GM19467 (cell line): ENCODE measurements around the gene ADAM15.

ENCODE experiments used
- ATAC-seq: cut with Tn5 transposase; IDR thresholded peaks from one replicate; pipeline ENCODE4 v1.9.1; 2021; ENCODE audit warnings: mild to moderate bottlenecking, moderate library complexity; ENCODE audit not compliant: unreplicated experiment

ADAM15 gene, protein sequence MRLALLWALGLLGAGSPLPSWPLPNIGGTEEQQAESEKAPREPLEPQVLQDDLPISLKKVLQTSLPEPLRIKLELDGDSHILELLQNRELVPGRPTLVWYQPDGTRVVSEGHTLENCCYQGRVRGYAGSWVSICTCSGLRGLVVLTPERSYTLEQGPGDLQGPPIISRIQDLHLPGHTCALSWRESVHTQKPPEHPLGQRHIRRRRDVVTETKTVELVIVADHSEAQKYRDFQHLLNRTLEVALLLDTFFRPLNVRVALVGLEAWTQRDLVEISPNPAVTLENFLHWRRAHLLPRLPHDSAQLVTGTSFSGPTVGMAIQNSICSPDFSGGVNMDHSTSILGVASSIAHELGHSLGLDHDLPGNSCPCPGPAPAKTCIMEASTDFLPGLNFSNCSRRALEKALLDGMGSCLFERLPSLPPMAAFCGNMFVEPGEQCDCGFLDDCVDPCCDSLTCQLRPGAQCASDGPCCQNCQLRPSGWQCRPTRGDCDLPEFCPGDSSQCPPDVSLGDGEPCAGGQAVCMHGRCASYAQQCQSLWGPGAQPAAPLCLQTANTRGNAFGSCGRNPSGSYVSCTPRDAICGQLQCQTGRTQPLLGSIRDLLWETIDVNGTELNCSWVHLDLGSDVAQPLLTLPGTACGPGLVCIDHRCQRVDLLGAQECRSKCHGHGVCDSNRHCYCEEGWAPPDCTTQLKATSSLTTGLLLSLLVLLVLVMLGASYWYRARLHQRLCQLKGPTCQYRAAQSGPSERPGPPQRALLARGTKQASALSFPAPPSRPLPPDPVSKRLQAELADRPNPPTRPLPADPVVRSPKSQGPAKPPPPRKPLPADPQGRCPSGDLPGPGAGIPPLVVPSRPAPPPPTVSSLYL

DNA sequence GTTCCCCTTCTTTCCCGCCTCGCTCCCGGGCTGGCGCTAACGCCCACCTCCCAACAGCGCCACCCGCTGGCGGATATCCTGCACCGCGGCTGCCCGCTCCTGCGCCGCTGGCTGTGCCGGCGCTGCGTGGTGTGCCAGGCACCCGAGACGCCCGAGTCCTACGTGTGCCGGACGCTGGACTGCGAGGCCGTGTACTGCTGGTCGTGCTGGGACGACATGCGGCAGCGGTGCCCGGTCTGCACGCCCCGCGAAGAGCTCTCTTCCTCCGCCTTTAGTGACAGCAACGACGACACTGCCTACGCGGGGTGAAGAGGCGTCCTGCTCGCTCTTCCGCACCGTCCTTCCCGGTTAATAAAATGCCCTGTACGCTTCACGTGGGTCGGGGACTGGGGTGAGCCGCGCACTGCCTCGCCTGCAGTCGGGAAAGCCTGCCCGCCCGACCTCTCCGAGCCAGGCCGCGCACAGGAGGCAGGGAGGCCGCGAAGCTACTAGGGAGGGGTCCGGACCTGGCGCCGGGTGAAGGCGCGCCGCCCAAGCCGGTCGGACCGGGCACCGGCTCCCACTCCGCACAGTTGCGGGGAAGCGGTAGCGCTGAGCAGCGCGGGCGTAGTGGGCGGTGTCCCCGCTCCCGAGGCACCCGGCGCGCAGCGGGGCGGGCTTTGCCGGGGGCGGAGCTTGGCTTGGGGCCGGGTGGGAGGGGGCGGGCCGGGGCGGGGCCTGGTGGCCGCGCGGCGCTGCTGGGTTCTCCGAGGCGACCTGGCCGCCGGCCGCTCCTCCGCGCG lies at the start of gene ADAM15:
TSS of gene ADAM15 (plus strand) at position 757 of the 782 bp plus-strand sequence. CDS start 71 bp downstream, outside the sequence.
- peak; percentile 46 for ATAC-seq

DNA sequence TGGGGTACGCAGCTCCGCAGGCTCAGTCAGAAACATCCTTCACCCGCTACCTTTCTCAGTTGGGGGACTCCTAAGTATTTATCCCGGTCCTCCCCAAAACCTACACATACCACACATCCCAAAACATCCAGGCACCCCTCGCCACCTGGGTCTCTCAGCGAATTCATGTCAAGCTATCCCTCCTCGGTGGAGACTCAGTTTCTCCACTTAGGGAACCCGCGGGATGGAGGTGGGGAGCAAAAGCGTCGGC lies 49.8 kb upstream of the ADAM15 start:
- peak; percentile 5 for ATAC-seq

DNA sequence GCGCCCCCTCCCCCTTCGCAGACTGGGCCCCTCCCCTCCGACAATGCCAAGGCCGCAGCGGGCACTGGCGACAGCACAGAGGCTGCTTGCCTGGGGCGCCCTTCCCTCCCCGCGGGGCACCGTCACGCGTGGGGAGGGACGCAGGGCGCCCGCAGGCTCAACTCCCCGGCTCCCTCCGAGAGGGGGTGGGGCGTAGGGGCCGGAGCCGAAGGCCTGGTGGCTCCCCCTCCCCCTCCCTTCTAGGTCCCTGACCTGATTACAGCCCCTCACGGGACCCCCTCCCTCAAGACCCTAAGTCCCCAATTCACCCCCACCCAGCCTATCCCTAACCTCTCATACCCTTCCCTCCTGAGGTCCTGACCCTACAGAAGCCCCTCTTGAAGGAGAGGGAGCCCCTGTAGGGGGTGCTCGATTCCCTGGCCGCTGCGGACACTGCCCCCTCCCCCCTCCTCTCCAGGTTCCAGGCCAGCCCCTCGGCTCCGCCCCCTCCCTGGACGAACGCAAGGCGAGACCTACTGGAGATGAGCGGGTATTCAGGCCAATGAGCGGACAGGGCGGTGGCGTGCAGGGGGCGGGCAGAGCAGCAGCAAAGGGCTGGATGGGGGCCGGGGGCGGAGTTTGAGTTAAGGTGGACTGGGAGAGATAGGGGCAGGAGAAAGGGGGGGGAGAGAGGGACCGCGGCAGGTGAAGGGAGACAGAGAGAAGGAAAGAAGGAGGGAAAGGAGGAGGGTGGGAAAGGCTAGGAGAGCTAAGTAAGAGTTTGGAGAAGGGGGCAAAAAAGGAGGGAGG lies 49.2 kb upstream of the ADAM15 start:
- ATAC-seq = peak; percentile 49

DNA sequence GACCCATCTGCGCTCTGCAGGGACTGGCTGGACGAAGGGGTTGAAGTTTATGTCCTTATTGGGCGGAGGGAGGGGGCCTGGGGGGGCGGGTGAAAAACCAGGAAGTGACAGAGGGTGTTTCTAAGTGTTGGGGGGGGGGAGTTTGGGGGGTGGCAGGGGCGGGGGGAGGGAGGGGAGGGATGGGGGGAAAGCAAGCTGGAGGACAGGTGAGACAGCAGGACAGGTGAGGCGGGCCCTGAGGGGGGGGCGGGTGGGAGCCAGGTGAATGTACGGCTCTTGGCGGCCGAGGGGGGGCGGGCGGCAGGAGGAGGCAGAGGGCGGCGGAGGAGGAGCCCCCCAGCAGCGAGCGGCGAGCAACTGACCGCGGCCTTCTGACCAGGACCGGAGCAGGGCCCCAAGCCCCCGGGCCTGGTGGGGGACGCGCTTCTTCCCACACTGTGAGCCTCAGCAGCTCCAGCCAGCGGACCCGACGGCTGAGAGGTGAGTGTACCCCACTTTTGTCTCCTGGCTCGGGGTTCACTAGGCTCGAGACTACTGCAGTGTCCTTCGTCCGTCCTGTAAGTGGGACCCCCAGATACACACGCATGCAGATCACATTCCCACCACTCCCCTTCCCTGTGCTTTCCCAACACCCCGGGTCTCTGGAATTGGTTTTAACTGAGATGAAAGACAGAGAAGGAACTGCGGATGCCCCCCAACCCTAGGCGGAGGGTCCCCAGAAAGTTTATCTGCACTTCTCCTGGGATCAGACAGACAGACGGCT lies 48.5 kb upstream of the ADAM15 start, which contains the start of gene ZBTB7B:
TSS of gene ZBTB7B (plus strand) at position 339 of the 763 bp plus-strand sequence. CDS start 11,859 bp downstream, outside the sequence.
- no peak for ATAC-seq

DNA sequence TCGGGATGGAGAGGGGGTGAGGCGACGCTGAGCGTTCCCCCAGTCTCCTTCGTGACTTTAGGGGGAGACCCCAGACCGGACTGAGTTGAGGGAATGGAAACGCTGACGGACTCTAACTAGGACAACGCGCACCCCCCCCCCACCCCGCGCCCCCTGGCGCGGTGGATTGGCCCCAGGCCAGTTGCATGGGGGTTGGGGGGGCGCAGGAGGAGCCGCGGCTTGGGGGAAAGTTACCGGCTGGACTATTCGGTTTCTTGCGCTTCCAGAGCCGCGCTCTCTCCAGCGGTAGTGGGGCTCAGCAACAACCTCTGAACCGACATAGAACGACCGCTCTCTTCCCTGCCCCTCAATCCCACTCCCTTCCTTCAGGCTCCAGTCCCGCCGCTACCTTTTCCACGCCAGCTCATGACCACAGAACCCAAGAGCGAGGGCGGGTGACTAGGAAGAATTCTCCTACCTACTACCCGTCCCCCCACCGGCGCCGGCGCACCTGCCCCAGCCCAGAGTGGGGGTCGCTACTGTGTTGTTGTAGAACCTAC lies 47.8 kb upstream of the ADAM15 start:
- ATAC-seq = no peak

DNA sequence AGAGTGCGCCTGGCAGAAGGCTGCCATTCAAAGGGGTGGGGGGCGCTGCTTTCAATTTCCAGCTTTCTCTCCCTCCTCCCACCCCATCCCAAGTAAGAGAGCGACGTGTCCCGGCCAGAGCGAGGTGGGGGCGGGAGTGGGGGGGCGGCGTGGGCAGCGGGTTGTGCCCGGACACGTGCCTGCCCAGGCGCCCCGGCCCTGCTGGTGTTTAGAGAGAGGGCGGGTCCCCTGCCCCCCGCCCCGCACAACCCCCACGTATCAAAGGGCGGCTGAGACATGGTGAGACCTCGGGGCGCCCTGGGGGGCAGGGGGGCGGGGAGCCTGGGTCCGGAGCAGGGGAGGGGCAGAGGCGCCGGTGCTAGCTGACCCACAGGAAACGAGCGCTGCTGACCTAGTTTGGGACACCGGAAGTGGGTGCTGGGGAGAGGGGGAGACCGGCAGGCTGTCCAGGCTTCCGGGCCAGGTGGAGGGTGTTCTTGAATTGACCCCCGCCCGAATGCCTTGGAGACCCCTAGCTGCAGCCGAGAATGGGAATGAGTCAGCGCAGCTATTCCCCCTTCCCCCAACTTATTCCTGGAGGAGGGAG lies 47.3 kb upstream of the ADAM15 start:
- no peak for ATAC-seq

DNA sequence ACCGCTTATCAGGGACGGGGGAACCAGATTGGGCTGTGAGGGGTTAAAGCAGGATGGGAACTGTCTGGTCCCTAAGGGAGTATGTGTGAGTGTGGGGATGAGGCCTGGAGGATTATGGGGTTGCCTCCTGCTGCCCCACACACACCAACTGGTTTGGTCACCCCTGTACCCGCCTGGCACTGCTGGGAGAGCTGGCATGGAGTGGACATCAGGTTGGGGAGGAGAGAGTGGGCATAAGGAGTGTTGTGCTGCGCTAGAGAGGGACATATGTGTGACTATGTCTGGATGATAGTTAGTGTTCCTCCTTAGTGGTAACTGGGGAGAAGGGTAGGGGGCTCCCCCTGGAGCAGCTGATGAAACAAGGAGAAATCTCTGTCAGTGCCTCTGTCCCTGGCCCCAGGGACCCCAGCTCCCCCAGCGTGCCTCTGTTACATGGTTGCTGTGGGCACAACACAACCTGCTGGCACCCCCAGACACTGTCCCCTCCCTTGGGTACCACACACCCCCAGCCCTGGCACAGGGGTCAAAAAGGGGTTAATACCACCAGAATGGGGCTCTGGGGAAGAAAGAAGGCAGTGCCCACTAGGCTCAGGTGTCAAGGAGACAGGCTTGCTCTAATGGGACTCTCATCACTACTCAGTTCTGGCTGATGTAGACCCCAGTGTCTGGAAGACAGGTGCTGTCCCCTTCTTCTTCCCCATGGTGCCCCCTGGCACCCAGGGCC lies 46.6 kb upstream of the ADAM15 start:
- ATAC-seq = no peak

DNA sequence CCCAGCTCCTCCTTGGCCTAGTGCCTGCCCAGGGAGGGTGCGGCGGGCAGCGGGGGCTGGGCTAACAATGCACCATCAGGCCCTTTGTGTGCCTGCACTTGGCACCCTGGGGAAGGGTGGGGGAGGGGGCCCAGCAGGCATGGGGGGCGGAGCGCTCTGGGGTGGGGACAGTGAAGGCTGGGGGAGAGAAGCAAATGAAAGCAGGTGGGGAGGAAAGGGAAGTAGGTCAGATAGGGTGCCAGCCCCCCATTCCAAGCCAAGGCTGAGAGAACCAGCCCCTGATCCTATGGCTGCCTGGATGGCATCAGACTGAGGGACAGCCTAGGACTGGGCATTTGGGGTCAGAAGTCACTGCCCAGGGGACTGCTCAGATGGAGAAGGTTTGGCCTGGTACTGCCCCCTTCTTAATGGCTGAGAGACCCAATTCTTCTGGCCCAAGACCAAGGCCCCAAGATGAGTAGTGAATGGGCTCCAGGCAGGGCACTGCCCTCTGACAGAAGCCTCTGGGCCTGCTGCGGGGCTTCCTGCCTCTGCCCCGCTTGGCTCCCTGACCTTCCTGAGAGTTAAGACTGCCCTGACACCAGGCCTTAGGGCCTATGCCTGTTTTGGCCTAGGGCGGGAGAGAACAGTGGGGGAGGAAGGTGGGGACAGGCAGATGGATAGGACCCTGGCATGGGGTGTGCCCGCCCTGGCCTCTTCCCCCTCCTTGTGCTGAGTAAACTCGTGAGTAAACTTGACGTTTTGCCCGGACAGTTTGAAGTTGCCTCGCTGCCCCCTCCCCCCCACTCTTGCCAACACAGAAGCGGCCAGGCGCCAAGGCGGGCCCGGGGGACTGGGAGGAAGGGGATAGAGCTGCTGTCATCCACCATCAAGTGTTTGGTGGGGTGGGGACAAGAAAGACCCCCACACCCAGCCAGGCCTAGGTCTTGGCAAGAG lies 45.8 kb upstream of the ADAM15 start:
- ATAC-seq = no peak

DNA sequence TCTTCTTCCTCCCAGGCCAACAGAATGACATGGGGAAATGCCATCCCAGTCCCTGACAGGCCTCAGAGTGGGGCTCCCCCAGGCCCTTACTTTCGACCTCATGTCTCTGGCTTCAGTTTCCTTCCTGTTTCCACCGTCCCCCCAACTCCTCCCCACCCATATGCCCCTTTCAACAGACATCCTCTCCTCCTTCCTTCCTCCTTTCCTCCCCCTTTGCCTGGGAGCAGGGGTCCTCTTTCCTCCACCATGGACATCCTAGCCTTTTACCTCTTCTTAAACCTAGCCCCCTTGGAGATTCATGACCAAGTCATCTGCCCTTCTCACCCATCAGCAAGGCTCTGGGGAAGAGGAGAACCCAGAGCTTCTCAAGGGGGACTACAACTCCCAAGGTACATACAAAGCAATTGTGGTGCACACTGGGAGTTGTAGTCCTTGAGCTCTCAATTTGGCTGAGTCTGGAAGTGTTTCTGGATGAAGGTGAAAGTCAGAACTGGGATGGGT lies 44.5 kb upstream of the ADAM15 start:
- no peak for ATAC-seq

DNA sequence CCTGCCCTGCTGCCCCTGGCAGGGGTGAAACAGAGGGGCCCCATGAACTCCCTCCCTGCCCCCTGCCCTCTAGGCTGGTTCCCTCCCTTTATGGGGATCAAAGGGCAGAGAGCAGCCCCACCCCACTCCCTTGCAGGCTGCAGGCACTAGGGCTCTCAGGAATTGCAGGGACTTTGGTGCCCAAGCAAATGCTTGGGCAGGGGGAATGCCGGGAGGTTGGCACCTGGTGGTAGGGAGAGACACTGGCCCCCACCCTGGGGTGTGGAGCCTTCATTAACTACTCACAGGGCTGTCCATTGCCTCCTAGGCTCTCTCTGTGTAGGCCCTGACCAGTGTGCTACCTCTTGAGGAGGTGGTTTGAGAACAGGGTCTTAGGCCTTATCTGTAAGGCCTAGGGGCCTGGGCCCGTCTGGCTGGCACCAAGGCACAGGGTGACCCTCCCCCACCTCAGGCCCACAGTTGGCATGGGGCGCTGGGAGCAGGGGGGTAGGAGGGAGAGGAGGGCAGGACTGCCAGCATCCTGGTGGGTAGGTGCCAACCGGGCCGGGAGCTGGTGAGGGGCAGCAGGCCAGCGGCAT lies 43.8 kb upstream of the ADAM15 start:
- no peak for ATAC-seq

DNA sequence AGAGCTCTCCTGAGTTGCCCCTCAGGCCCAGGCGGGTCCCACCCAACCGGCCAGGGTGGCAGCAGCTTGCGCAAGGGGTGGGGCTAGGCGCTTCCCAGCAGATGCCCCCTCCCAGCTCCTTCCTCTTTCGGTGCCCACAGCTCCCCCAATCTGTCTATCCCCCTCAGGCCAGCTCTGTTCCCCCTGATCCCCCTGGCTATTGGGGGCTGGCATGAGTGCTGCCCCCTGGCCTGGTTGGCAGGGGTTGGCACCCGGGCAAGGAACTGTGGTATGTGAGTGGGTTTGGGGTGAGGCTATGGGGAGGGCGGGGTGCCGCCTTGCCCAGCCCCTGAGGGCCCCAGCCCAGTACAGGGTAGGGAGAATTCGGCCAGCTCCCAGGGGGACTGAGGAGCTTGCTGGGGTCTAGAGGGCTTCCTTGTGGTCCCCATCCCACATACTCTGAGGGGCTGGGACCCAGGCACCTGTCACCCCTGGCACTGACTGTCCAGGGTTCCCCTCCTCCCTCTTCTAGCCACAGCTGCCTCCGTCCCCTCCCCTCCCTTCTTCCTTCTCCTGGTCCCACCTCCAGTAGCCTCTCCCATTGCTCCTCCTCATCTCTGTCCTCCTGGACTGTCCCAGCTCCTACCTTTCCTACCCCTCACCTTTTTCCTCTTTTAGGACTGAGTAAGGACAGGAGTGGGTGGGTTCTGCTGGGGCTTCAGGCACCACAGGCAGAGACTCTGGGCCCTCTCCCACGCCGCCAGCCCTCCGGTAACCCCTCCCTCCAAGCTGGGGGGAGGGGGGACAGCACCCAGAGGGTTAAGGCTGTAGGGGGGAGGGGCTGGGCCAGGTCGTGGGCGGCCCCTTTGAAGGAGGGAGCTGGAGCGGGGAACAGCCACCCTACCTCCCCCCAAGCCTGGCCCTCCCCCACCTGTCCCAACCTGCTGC lies 42.8 kb upstream of the ADAM15 start:
- no peak for ATAC-seq

DNA sequence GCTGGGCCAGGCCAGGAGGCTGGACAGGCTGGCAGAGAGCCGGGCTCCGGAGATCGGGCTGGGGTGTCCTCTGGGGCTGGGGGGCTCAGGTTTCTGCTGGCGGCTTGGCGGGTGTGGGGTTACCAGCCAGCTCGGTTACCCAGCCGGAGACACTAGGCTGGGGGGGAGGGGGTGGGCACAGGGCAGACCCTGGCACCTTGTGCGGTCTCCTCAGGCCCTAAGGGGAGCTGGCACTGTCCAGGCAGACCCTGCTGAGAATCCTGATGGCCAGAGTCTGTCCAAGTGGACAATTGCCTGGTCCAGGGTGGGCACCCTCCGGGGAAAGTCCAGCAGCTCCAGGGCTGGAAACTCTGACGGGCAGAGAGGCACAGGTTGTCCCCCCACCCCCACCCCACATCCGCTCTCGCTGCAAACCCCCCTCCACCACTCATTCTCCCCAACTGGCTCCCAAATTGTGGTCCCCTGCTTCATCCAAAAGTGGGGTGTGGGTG lies 41.9 kb upstream of the ADAM15 start:
- ATAC-seq = no peak

DNA sequence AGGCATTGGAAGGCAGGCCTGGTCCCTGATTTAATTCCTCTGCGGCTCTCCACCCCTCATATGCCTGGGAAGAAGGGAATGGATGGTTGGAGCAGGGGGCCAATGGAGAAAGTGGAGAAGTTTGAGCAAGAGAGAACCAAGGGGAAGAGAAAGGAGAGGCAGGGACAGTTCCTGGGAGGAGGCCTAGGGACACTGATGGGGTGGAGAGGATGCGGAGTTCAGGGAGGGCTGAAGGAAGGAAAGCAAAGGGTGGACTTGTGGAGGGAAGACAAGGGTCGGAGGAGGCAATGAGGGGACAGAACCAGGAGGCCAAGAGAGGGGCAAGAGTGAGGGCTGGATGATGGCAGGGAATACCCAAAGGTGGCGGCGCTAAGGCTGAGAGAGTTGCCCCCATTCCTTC lies 41.4 kb upstream of the ADAM15 start:
- no peak for ATAC-seq

DNA sequence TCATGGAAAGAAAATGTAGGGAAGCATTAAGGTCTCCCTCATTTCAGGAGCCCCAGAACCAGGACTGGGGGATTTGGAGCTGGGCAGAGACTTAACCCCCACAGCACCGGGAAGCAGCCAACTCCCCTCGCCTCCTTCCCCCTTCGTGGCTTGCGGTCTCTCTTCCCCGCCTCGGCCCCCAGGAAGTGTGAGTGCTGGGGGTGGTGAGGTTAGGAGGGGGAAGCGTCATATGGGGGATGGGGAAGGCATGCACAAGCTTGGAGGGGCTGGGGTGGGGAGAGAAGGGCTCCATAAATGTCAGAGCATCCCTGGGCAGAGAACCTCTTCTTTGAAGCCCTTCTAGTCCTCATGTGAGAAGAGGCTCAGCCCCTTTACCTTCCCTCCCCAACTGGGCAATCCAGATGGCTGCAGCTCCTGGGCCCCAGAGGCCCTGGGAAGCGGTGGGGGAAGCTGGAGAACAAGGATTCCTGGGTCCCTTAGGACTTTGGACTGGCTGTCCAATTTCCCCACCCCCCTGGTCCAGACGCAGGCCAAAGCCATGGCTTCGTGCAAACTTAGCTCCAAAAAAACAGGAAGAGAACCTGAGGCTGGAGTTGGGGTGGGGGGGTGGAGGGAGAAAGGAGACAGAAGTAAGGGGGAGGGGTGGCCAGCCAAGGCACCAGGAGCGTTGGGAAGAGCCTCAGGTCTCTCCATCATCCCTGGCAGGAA lies 40.8 kb upstream of the ADAM15 start:
- ATAC-seq = no peak

DNA sequence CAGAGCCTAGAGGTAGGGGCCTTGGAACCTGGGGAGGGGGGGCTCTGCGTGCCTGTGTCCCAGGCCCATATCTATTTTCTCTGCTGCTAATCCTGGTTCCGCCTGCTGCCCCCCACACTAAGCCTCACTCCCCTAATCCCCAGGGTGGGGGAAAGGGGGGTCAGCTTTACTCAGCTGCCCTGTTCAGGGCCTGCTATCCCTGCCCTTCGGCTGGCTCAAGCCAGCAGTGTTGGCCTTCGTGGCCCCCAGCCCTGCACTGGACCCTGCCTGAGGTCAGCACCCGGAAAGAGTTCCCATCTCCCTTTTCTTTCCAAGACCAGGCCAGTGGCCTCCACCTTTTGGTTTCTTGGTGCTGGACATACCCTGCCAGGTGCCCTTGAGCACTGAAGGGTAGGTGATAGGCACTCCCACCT lies 40.1 kb upstream of the ADAM15 start:
- ATAC-seq = no peak
